HG03097 (cell line): ENCODE measurements around the gene HRAS.

Source experiments
- ATAC-seq: cut with Tn5 transposase; IDR thresholded peaks from one replicate; pipeline ENCODE4 v1.9.1; 2021; ENCODE audit not compliant: unreplicated experiment, low FRiP score

The HRAS gene

DNA sequence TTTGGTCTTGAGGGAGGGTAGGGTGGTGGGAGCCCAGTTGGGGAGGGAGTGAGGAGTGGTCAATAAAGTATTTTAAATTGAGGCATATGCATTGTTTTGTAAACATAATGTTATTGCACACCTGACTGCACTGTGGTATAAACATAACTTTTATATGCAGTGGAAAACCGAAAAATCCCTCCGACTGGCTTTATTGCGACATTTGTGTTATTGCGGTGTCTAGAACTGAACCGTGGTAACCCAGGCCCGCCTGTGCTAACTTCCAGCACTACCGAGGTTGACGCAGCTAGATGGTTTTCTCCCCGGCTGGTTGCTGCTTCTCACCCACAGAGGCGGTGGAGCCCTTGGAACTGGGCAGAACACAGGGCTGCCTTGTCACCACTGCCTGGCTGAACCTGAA is 20.8 kb downstream of the HRAS start:
- ATAC-seq = no peak

DNA sequence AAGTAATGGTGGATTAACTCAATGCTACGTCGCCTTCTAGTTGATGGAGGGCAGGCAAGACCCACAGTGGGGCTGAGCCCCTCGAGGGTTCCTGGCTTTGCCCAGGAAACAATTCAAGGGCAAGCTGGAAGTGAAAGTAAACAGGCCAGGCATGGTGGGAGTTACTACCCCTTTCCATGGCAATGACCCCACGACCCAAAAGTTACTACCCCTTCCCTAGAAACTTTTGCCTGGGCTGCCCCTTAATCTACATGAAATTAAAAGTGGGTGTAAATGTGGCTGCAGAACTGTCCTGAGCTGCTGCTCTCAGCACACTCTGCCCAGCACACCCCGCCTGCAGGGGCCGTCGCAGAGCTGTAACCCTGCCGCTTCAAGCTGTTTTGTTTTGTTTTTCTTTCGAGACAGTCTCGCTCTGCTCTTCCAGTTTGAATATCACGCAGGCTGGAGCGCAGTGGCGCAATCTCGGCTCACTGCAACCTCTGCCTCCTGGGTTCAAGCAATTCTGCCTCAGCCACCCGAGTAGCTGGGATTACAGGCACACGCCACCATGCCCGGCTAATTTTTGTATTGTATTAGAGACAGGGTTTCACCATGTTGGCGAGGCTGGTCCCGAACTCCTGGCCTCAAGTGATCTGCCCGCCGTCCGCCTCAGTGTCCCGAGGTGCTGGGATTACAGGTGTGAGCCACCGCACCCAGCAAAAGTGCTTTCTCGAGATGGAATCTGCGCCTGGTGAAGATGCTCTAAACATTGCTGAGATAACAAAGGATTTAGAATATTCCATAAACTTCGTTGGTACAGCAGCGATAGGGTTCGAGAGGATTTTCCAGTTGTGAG is 22.4 kb downstream of the HRAS start:
- no peak for ATAC-seq

- no peak for ATAC-seq
Observed at GRCh38 chr11:508956-509355, 26.4 kb downstream of the HRAS start.

GRCh38 chr11:507727-508515 is 27.5 kb downstream of the HRAS start:
- ATAC-seq = no peak

- ATAC-seq = peak; percentile 31
Observed at GRCh38 chr11:506995-507726, 28.2 kb downstream of the HRAS start, which contains the start of gene RNH1. RNH1 (minus strand) TSS chr11:507242; CDS start chr11:502162, 5,080 bp downstream.

GRCh38 chr11:506238-506994 is 29.0 kb downstream of the HRAS start:
- peak; percentile 68 for ATAC-seq

DNA sequence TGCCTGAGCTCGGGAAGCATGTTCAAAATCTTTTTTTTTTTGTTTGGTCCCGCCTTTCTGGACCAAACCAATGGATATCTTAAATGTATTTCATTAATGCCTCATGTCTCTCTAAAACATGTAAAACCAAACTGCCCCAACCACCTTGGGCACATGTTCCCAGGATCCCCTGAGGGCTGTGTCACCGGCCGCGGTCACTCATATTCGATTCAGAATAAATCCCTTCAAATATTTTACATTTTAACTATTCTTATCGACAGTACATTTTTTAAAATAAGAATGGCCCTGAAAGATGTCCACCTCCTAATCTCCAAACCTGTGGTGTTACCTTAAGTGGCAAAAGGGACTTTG is 30.4 kb downstream of the HRAS start:
- ATAC-seq = no peak

- ATAC-seq = no peak
Observed at GRCh38 chr11:504053-504993, 31.1 kb downstream of the HRAS start.

GRCh38 chr11:503179-503981 is 32.0 kb downstream of the HRAS start:
- no peak for ATAC-seq

GRCh38 chr11:502288-503178 is 32.8 kb downstream of the HRAS start:
- no peak for ATAC-seq

GRCh38 chr11:501683-502287 is 33.6 kb downstream of the HRAS start:
- no peak for ATAC-seq

GRCh38 chr11:501001-501682 is 34.2 kb downstream of the HRAS start:
- no peak for ATAC-seq

DNA sequence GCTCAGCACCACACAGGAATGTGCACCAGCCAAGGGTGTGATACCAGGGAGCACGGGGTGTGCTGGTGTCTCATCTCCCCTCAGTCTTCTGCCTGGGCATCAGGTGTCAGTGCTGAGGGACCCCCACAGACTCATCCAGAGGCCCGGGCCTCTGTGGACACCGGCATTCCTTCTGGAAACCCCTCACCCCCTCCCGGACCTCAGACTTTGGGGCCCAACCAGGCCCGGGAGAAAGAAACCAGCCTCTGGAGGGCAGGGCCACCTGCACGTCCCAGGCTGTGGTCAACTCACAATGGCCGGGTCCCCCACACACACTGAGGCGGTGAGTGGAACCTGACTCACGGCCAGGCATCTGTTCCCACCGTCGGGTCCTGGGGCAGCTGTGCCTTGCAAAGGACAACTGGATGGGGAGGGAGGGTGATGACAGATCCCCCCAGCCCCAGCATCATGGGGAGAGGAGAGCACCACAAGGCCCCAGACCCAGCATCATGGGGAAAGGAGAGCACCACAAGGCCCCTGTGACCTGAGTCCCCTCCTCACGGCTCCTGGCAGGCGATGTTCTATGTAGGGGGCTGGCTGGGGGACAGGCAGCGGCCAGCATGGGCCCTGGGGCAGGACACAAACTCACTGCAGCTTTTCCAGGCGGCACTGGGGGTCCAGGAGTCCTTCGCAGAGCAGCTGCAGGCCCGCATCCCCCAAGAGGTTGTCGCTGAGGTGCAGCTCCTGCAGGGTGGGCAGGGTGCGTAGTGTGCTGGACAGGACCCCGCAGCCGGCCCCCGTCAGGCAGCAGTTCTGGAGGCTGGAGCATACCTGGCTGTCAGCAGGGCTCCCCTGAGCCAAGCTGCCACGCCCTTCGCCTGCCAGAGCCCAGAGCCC is 35.9 kb downstream of the HRAS start:
- no peak for ATAC-seq

DNA sequence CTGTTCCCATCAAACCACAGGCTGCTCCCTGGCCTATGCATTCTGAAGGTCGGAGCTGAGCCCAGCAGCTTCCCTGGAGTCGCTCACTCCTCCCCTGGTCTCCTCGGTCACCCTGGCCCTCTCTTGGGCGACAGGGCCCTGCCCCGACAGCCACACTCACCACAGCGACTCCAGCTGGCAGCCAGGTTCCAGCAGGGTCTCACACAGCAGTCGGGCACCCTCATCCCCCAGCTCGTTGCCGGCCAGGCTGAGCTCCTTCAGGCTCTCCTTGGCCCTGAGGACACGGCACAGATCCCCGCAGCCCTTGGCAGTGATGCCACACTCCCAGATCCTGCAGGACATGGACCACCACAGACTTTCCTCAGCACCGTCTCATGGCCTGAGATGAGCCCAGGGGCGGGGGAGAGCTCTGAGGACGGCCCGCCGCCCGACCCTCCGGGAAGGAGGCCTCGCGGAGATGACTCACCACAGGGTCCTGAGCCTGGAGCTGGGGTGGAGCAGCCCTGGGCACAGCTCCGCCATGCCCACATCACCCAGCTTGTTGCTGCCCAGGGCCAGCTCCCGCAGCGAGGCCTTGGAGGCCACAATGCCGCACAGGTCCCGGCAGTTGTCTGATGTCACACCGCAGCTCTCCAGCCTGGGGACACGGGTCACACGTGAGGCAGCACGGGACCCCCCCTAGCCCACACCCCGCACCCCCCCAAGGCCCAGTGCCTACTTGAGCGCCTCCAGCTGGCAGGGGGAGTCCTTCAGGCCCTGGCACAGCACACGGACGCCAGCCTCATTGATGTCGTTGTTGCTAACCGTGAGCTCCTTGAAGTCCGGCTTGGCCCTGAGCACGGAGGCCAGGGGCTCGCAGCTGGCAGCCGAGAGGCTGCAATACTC is 36.8 kb downstream of the HRAS start:
- no peak for ATAC-seq
